SK-N-MC (cell line): Measurements from ENCODE around the gene SULT1A2.

ENCODE experiments used
- DNase-seq: peaks from one replicate; pipeline ENCODE4 v3.0.0-alpha.2; 2011; ENCODE audit warnings: low read depth, low spot score
- H3K27ac ChIP-seq: fragments of 200-600 bp; sonication (generic); 2 replicates; pipeline ENCODE4 v1.5.1; 2016; ENCODE audit warnings: mixed run types
- H3K36me3 ChIP-seq: fragments of 200-600 bp; sonication (generic); 2 replicates; pipeline ENCODE4 v1.6.1; 2017; ENCODE audit warnings: antibody characterized with exemption, low read length, mixed read lengths; ENCODE audit not compliant: insufficient read depth
- H3K4me3 ChIP-seq: fragments of 200-600 bp; sonication (generic); 2 replicates; pipeline ENCODE4 v1.5.1; 2016
- H3K9ac ChIP-seq: fragments of 200-600 bp; sonication (generic); 2 replicates; pipeline ENCODE4 v1.8.0; 2017; ENCODE audit warnings: mixed run types, mixed read lengths; ENCODE audit not compliant: insufficient read length
- H3K9me3 ChIP-seq: fragments of 200-600 bp; sonication (generic); 2 replicates; pipeline ENCODE4 v1.6.1; 2017; ENCODE audit warnings: low read depth, mild to moderate bottlenecking, antibody characterized with exemption, low read length, moderate library complexity, mixed read lengths
- EZH2 ChIP-seq: fragments of 200-600 bp; sonication (generic); IDR thresholded peaks from one replicate; pipeline ENCODE4 v1.6.1; 2017; ENCODE audit warnings: antibody characterized with exemption
- FOXP2 ChIP-seq: optimal IDR thresholded peaks from 2 replicates; pipeline ENCODE3; 2011; ENCODE audit warnings: mild to moderate bottlenecking, moderate library complexity; ENCODE audit not compliant: insufficient read depth; ENCODE audit errors: extremely low read length, control extremely low read depth
- POLR2AphosphoS5 ChIP-seq: IDR thresholded peaks from 2 replicates; pipeline ENCODE4 v1.6.1; 2012; ENCODE audit warnings: mild to moderate bottlenecking, low read depth, low read length, borderline replicate concordance

SULT1A2 gene

GRCh38 chr16:28585674-28586073, 11.2 kb downstream of the SULT1A2 start:
- no peak for TF ChIP-seq EZH2
- TF ChIP-seq POLR2AphosphoS5 = no peak
- no peak for TF ChIP-seq FOXP2
- H3K4me3 ChIP-seq = no peak overlapping the region
- no peak overlapping the region for H3K9ac ChIP-seq
- no peak for DNase-seq
- H3K9me3 ChIP-seq = no peaks in the 10 kb centered on the region
- H3K27ac ChIP-seq = no peak overlapping the region
- H3K36me3 ChIP-seq = peaks cover 17% of the 10 kb centered on the region; the same call in 1 of the 2 replicates

GRCh38 chr16:28580726-28581315, 16.0 kb downstream of the SULT1A2 start:
- Histone ChIP-seq H3K9me3 (no peaks in the 10 kb centered on the region), H3K27ac (no peak overlapping the region), H3K36me3 (peaks cover 12% of the 10 kb centered on the region; the same call in 1 of the 2 replicates), H3K9ac (no peak overlapping the region), H3K4me3 (no peak overlapping the region)
- TF ChIP-seq FOXP2 = no peak
- no peak for TF ChIP-seq POLR2AphosphoS5
- no peak for TF ChIP-seq EZH2
- DNase-seq = no peak

GRCh38 chr16:28575446-28576109, 21.3 kb downstream of the SULT1A2 start:
- no peak overlapping the region for H3K9ac ChIP-seq
- TF ChIP-seq FOXP2 (no peak), EZH2 (no peak), POLR2AphosphoS5 (no peak)
- no peak for DNase-seq
- no peaks in the 10 kb centered on the region for H3K36me3 ChIP-seq
- no peaks in the 10 kb centered on the region for H3K9me3 ChIP-seq
- H3K4me3 ChIP-seq = no peak overlapping the region
- no peak overlapping the region for H3K27ac ChIP-seq

- H3K9me3 ChIP-seq = no peaks in the 10 kb centered on the region
- H3K27ac ChIP-seq = no peak overlapping the region
- H3K4me3 ChIP-seq = no peak overlapping the region
- TF ChIP-seq POLR2AphosphoS5 (no peak), FOXP2 (no peak), EZH2 (no peak)
- H3K9ac ChIP-seq = no peak overlapping the region
- H3K36me3 ChIP-seq = no peaks in the 10 kb centered on the region
- no peak for DNase-seq
These were observed 21.9 kb downstream of the SULT1A2 start for GRCh38 chr16:28574925-28575324.

GRCh38 chr16:28573738-28574718, 22.8 kb downstream of the SULT1A2 start:
- Histone ChIP-seq H3K36me3 (no peaks in the 10 kb centered on the region), H3K27ac (no peak overlapping the region), H3K9me3 (no peaks in the 10 kb centered on the region), H3K4me3 (no peak overlapping the region), H3K9ac (no peak overlapping the region)
- TF ChIP-seq POLR2AphosphoS5 (no peak), EZH2 (no peak), FOXP2 (no peak)
- DNase-seq = no peak

- no peak for DNase-seq
- no peak for TF ChIP-seq POLR2AphosphoS5
- TF ChIP-seq FOXP2 = no peak
- TF ChIP-seq EZH2 = no peak
- no peak overlapping the region for H3K9ac ChIP-seq
- H3K36me3 ChIP-seq = no peaks in the 10 kb centered on the region
- no peaks in the 10 kb centered on the region for H3K9me3 ChIP-seq
- no peak overlapping the region for H3K4me3 ChIP-seq
- no peak overlapping the region for H3K27ac ChIP-seq
These were observed 23.9 kb downstream of the SULT1A2 start for GRCh38 chr16:28572696-28573510.

- Histone ChIP-seq H3K9ac (no peak overlapping the region), H3K27ac (no peak overlapping the region), H3K36me3 (peaks cover 4% of the 10 kb centered on the region; the same call in 1 of the 2 replicates), H3K4me3 (no peak overlapping the region), H3K9me3 (peaks cover 2% of the 10 kb centered on the region; the same call in 1 of the 2 replicates)
- TF ChIP-seq FOXP2 (no peak), POLR2AphosphoS5 (no peak), EZH2 (no peak)
- DNase-seq = no peak
These were observed 26.7 kb downstream of the SULT1A2 start for GRCh38 chr16:28569968-28570752.
